Neuron (in vitro differentiated cells): ENCODE results near the gene KCNG2.

Experiments used
- H2AFZ ChIP-seq: one replicate; pipeline ENCODE4 v1.6.1; 2013; ENCODE audit warnings: low read depth, mild to moderate bottlenecking, inconsistent platforms, low read length, moderate library complexity
- H3K27me3 ChIP-seq: one replicate; pipeline ENCODE4 v1.6.1; 2013; ENCODE audit warnings: low read length; ENCODE audit not compliant: insufficient read depth
- H3K36me3 ChIP-seq: one replicate; pipeline ENCODE4 v1.6.1; 2013; ENCODE audit warnings: low read length; ENCODE audit not compliant: insufficient read depth
- H3K4me1 ChIP-seq: one replicate; pipeline ENCODE4 v1.6.1; 2013; ENCODE audit warnings: low read length; ENCODE audit not compliant: insufficient read depth
- H3K4me3 ChIP-seq: 2 replicates; pipeline ENCODE4 v1.5.1; 2013; ENCODE audit warnings: mild to moderate bottlenecking, low read length, moderate library complexity
- H3K9me3 ChIP-seq: one replicate; pipeline ENCODE4 v1.6.1; 2013; ENCODE audit warnings: low read length

KCNG2 gene

GRCh38 chr18:79844999-79845563 lies 47.3 kb downstream of the KCNG2 start:
- Histone ChIP-seq H3K27me3 (no peaks in the 10 kb centered on the region), H3K4me1 (no peaks in the 10 kb centered on the region), H3K4me3 (no peak overlapping the region)

GRCh38 chr18:79846936-79847557 lies 49.3 kb downstream of the KCNG2 start:
- no peaks in the 10 kb centered on the region for H3K27me3 ChIP-seq
- no peaks in the 10 kb centered on the region for H3K9me3 ChIP-seq
- H2AFZ ChIP-seq, result no peak overlapping the region
- no peaks in the 10 kb centered on the region for H3K4me1 ChIP-seq
- H3K36me3 ChIP-seq, result no peaks in the 10 kb centered on the region
- H3K4me3 ChIP-seq, result no peak overlapping the region

More at GRCh38 chr18:79844999-79845563, 47.3 kb downstream of the KCNG2 start:
- Histone ChIP-seq H2AFZ (no peak overlapping the region), H3K9me3 (no peaks in the 10 kb centered on the region), H3K36me3 (no peaks in the 10 kb centered on the region)

- no peaks in the 10 kb centered on the region for H3K27me3 ChIP-seq
- no peaks in the 10 kb centered on the region for H3K36me3 ChIP-seq
- H3K4me1 ChIP-seq, result no peaks in the 10 kb centered on the region
- no peak overlapping the region for H3K4me3 ChIP-seq
- H2AFZ ChIP-seq, result no peak overlapping the region
- no peaks in the 10 kb centered on the region for H3K9me3 ChIP-seq
These were observed 50.0 kb downstream of the KCNG2 start for GRCh38 chr18:79847606-79848293.

- Histone ChIP-seq H3K9me3 (no peaks in the 10 kb centered on the region), H3K27me3 (no peaks in the 10 kb centered on the region), H3K36me3 (no peaks in the 10 kb centered on the region), H3K4me3 (no peak overlapping the region), H2AFZ (no peak overlapping the region), H3K4me1 (no peaks in the 10 kb centered on the region)
These were observed 50.5 kb downstream of the KCNG2 start for GRCh38 chr18:79848294-79848578.

- Histone ChIP-seq H3K36me3 (no peaks in the 10 kb centered on the region), H2AFZ (no peak overlapping the region), H3K27me3 (no peaks in the 10 kb centered on the region), H3K9me3 (no peaks in the 10 kb centered on the region), H3K4me1 (no peaks in the 10 kb centered on the region), H3K4me3 (no peak overlapping the region)
These were observed 51.0 kb downstream of the KCNG2 start for GRCh38 chr18:79848579-79849327.

- Histone ChIP-seq H2AFZ (no peak overlapping the region), H3K27me3 (no peaks in the 10 kb centered on the region), H3K4me3 (no peak overlapping the region), H3K9me3 (no peaks in the 10 kb centered on the region), H3K36me3 (no peaks in the 10 kb centered on the region), H3K4me1 (no peaks in the 10 kb centered on the region)
These were observed 51.8 kb downstream of the KCNG2 start for GRCh38 chr18:79849328-79850207.

GRCh38 chr18:79850731-79851130 lies 53.0 kb downstream of the KCNG2 start:
- Histone ChIP-seq H3K36me3 (no peaks in the 10 kb centered on the region), H3K4me1 (no peaks in the 10 kb centered on the region), H2AFZ (no peak overlapping the region), H3K27me3 (no peaks in the 10 kb centered on the region), H3K4me3 (no peak overlapping the region), H3K9me3 (no peaks in the 10 kb centered on the region)

GRCh38 chr18:79851489-79851888 lies 53.8 kb downstream of the KCNG2 start:
- no peak overlapping the region for H2AFZ ChIP-seq
- no peaks in the 10 kb centered on the region for H3K4me1 ChIP-seq
- no peaks in the 10 kb centered on the region for H3K9me3 ChIP-seq
- H3K36me3 ChIP-seq, result no peaks in the 10 kb centered on the region
- no peaks in the 10 kb centered on the region for H3K27me3 ChIP-seq
- H3K4me3 ChIP-seq, result no peak overlapping the region

GRCh38 chr18:79851950-79852349 lies 54.2 kb downstream of the KCNG2 start:
- Histone ChIP-seq H2AFZ (no peak overlapping the region), H3K4me1 (no peaks in the 10 kb centered on the region), H3K36me3 (no peaks in the 10 kb centered on the region), H3K4me3 (no peak overlapping the region), H3K9me3 (no peaks in the 10 kb centered on the region), H3K27me3 (no peaks in the 10 kb centered on the region)

- H3K4me1 ChIP-seq, result no peaks in the 10 kb centered on the region
- H3K36me3 ChIP-seq, result no peaks in the 10 kb centered on the region
- no peak overlapping the region for H2AFZ ChIP-seq
- H3K27me3 ChIP-seq, result no peaks in the 10 kb centered on the region
- H3K4me3 ChIP-seq, result no peak overlapping the region
- H3K9me3 ChIP-seq, result no peaks in the 10 kb centered on the region
These were observed 55.0 kb downstream of the KCNG2 start for GRCh38 chr18:79852561-79853302.

- Histone ChIP-seq H3K27me3 (no peaks in the 10 kb centered on the region), H2AFZ (no peak overlapping the region), H3K9me3 (no peaks in the 10 kb centered on the region), H3K36me3 (no peaks in the 10 kb centered on the region), H3K4me3 (no peak overlapping the region), H3K4me1 (no peaks in the 10 kb centered on the region)
These were observed 55.7 kb downstream of the KCNG2 start for GRCh38 chr18:79853303-79853992.

GRCh38 chr18:79853993-79854364 lies 56.2 kb downstream of the KCNG2 start:
- Histone ChIP-seq H3K36me3 (no peaks in the 10 kb centered on the region), H3K4me3 (no peak overlapping the region), H3K9me3 (no peaks in the 10 kb centered on the region), H3K4me1 (no peaks in the 10 kb centered on the region), H3K27me3 (no peaks in the 10 kb centered on the region), H2AFZ (no peak overlapping the region)
